Stimulated activated CD8-positive, alpha-beta memory T cell treated with anti-CD3 and anti-CD28 coated beads, Interleukin-4, amount 100 ng/mL, for 48 hours (primary cell): Measurements from ENCODE around the gene GPR34.
"Not testable (repeated sequence)": the region's sequence is repeated elsewhere in the genome, so short reads cannot be mapped to it uniquely, and the experiment has no call there.

Experiments
- DNase-seq: peaks from one replicate; pipeline ENCODE4 v3.0.0-alpha.2; 2020

Gene GPR34

DNA sequence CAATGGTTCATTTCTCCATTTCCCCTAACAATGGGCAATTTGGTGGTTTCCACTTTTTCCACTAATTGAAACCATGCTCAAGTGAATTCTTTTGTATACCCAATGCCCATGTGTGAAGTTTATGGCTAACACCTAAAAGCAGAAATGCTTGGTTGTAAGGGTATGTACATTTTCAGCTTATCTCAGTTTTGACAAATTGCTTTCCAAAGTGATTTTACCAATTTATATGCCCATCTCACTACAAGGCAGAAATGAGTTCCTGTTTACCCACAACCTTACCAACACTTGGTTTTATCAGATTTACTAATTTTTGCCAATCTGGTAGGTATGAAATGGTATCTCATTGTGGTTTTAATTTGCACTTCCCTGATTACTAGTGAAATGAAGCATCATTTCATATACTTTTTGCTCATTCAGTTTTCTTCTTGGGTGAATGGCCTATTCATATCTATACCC, 14.8 kb downstream of the GPR34 start:
- no peak for DNase-seq

DNA sequence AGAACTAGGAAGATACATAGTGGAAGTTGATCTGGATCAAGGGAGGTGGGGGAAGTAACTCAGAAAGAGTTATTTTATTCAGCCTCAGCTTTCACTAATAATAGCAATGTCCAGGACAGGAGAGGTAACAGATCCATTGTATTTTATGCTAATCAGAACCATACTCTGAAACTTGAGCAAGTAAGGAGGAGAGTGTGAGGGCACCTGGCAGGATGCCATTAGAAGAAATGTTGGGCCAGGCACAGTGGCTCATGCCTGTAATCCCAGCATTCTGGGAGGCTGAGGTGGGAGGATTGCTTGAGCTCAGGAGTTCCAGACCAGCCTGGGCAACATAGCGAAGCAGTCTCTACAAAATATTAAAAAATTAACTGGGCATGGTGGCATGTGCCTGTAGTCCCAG, 16.3 kb downstream of the GPR34 start:
- DNase-seq = no peak

DNA sequence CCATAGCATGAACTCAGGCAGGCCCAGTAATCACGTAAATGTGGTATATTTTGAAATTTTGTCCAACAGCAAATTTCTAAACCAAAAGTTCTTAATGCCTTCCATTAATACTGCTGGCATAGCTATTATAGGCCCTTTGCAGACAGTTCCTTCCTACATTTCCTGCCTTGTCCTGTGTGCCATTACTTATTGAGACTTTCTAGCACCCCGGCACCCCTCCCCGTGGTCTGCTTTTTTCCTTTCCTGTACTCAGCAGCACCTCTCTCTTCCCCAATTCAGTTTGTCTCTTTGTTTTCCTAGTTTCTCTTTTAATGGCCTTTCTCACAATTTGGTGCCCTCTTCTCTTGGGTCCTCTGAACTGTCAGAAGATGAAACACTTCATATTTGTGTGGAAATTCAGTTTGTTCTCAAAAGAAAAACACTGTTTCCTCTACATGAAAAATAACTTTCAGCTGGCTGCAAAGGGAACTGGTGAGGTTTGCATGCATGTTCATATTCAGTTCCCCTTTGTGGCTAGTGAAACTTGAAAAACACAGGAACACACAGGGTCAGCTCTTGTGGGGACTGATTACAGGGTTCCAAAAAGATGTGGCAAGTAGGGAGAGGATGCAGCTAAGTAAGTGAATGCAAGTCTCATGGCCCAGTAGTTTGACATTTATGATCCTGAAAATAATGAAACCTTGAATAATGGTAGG, 17.1 kb downstream of the GPR34 start:
- no peak for DNase-seq

DNA sequence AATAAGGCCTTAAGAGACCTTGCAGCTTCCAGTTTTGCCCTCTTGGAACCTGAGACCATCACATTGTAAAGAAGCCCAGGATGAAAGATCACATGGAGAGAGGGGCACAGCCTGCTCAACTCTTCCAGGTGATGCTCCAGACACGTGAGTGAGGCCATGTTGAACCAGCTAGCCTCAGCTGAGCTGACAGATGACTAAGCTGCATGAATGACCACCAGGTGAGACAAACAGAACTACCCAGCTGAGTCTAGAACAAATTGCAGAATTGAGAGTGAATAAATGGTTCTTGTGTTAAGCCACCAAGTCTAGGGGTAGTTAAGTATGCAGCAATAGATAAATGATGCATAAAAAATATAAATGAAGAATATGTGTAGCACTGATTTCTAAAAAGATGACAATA, 18.4 kb downstream of the GPR34 start:
- no peak for DNase-seq

DNA sequence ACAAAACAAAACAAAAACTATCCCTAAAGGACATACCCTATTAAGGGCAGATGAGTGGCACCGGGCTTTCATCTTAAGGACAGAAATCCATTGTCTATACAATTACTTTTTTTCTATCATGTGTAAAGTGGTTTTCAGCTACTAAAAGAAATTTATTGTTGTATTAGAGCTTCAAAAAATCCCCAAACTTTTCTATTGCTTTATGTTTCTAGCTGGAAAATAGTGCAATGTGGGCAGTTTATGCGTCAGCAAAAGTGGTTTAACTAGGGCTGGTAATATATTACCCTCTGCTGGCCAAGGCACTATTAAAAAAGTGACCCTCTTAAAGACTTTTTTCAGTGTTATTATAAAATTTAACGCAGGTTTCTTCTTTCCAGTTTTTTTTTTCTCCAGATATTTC, 19.7 kb downstream of the GPR34 start:
- DNase-seq = no peak

DNA sequence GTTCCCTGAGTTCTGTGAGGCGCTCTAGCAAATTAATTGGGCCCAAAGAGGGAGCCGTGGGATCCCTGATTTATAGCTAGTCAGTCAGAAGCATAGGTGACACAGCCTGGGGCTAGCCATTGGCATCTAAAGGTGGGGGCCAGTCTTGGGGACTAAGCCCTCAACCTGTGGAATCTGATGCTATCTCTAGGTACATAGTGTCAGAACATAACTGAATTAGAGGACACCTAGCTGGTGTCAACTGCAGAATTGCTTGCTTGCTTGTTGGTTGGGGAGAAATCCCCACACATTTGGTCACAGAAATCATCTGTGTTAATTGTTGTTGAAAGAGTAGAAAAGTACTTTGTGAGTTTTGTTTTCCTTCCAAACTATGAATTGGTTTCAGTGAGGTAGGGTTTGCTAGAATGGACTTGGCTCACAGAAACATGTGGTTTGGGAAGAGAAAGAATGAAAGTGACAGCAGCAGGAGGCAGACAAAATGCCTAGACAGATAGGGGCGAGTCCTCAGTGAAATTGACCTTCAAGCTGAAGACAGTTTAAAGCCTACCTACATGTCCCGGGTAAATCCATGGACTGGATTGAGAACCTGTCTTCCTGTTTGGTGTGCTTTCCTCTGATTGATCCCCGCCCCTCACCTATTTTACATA, 22.4 kb downstream of the GPR34 start:
- DNase-seq = no peak

DNA sequence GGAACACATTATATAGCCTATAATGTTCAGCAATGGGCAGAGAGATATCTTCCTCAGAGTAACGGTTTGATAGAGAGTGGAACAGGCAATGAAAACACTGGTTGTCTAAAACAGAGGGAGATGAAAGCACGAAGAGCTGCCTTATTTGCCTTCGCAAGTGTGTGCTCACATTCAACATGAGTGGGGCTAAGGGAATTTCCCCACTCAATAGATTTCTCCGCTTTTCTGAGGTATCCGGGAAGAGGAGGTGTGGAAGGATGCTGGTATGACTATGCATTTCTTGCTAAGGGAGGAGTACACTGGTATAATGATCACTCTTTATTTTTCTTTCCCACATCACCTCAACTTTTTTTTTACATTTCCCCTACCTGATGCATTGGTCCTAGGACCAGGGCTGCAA, 27.4 kb downstream of the GPR34 start:
- DNase-seq = no peak

DNA sequence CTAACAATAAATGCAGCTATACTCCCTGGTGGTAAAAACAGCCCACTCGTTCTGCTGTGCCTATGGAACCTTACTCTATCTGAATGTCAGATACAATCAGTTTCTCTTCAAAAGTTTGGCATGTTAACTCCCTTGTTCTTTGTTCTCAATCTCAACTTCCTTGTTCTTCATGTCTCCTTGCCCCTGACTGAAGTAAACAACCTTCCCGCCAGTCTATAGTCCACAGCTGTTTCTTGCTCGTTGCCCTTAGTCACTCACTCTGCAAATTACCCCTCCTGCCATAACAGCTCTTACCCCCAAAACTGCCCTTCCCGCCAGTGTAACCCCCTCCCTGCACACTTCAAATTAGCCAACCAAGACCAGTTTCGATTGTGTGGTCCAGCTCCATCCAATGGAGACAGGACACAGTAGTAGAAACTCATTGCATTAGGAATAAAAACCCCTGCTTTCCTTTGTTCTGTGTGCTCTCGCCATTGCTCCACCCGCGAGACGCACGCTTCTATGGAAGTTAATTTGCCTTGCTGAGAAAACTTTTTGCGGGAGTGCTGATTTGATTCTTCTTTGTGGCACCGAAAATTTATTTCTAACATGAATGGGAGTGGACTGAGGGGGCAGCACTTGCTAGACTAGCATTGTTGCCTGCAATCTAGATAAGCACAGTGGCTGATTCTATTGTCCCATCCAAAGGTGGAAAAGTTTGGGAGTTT, 28.1 kb downstream of the GPR34 start:
- DNase-seq = no peak

DNA sequence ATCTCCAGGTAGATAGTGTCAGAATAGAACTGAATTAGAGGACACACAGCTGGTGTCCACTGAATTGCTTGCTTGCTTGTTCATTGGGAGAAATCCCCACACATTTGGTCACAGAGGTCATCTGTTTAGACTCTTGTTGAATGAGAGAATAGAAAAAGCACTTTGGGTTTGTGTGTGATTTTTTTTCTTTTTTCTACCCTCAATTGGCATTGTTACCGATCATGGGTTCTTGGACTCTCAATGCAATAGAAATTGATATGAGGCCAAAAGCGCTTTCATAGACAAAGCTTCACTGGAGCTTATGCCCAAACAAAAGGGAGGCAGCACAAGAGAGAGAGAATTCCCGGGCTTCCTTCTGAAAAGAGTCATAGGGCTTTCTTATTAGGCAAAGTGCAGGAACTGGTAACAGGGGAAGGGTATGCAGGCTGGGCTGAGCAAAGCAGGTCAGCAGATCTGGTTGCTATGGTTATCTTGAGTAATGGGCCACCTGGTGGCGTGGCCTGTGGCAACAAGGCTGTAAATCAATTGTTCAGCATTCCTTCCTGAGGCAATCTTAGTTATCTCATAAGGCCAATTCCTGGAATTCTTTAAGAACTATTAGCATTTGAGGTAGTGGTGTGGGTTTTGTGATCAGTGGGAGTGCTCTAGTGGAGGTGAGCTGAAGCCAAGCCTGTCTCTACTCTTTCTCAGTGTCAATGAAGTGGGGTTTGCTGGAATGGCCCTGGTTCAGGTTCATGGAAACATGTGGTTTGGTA, 29.9 kb downstream of the GPR34 start:
- DNase-seq = no peak

DNA sequence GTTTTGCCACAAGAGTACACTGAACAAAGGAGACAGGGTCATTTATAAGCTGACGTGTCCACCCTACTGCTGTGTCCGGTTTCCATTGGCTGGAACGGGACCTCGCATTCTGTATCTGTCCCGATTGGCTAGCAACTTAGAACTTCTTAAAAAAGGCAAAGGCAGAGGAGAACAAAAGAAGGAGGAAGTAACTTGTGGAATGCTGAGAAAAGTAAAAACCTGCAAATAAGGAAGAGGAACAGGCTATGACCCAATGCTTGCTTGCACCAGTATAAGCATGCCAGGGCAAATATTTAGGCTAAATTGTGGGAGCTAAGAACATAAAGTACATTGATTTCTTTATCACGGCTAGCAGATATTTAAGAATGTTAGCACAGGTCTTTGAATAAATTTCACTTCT, 30.8 kb downstream of the GPR34 start:
- not testable (repeated sequence) for DNase-seq

DNA sequence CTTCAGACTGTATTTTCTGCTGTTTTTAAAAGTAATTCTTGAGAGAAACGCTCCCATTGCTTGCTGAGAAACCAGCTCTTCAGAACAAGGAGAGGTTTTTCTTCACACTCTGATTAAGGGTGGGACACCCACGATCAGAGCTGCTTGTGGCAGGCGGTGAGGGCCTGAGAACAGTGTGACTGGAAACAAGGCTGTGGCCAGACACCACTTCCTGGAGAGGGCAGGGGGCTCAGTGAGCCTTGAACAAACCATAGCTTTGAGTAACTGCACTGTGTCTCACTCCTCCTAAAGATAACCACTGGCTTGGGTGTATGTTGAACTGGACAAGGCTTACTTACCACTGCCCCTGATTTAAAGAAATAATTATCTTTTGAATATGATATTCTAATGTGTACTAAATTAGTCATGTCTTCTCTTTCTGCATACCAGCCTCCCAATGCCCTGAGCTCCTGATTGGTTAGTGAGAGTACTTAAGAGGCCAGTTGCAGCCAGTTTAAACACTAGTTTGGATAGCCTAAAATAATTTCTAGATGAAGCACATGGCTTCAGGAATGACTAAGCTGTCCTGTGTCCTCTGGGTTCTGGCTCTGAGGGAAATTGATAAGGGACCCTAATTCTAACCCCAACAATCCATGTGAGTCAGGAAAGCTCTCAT, 31.5 kb downstream of the GPR34 start:
- DNase-seq = peak; percentile 68

DNA sequence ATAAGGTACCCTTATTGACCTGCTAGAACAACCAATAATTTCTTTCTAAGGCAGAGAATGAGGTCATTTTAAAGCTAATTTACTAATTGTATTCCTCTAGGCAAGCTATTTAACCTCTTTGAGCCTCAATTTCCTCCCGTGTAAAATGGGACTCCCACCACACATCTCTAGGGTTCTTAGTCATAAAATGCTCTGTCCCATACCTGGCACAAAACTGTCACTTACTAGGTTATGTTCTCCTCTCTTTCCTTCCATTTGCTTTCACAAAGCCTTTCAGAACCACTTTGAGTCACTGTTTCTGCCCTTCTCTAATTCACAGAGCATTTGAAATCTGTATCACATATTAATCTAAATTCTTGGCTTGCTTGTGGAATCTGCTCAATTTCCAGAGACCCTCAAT, 32.8 kb downstream of the GPR34 start:
- no peak for DNase-seq

DNA sequence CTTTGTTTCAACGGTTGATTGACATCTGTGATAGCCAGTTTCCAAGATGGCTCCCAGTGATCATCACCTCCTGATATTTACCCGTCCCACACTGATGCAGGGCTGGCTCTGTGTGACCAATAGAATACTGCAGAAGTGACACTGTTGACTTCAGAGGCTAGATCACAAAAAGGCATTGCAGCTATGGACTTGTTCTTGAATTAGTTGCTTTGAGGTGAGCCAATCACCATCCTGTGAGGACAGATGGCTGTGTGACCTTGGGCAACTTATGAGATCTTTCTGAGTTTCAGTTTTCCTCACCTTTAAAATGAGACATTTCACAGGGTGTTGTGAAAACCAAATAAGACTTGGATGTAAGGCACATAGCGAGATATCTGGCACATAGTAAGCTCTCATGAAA, 33.4 kb downstream of the GPR34 start:
- no peak for DNase-seq

DNA sequence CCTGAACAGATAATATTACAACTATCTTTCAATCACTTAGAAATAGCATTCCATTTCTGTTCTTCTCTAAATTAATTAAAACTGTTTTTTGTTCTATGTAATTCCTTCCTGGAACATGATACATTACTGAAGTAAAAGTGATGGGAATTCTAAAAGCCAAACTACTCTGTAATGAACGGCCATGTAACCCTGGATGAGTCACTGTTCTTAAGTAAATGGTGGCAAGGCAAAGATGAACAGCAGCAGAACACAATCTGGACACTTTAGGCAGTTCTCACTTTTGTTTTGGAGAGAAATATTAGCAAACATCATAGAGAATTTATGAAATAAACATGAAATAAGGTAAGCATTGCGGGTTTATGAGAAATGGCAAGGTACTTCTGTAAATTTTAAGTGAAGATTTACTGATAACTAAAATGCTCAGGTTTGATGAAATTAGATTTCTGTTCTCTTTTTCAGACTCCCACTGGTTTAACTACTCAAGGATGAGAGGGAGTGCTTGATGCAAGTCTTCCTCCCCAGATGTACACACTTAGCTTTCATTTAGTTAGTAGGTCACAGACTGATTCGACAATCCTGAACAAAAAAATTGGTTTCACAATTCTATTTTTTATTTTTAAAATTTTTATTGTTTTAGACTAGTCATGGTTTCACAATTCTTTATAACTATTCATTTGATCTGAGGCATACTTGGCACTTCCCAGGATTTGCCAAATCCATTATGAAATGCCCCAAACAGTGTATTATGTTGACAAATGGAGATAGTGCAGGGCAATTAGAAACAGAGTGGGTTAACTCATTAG, 34.2 kb downstream of the GPR34 start:
- no peak for DNase-seq

DNA sequence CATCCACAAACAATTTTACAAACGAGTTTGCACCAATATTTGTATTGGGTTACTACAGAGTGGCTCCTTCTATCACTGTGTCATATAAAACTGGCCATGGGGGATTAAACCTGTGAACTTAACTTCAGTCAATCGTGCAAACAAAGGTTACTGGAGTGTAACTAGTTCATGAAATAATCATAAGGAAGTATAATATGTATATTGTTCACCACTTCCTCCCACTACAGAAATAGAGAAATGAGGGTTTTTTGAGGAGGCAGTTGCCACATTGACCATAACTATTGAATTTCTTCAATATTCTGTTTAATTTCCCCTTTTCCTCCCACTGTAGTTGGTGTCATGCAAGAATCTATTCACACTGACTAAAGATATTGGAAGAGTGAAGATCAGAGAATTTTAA, 35.1 kb downstream of the GPR34 start, which contains the start of gene GPR82:
Gene GPR82, plus strand, starts transcription at position 356 of the 400 bp plus-strand sequence. CDS start 2,846 bp downstream, outside the sequence.
- DNase-seq = no peak

DNA sequence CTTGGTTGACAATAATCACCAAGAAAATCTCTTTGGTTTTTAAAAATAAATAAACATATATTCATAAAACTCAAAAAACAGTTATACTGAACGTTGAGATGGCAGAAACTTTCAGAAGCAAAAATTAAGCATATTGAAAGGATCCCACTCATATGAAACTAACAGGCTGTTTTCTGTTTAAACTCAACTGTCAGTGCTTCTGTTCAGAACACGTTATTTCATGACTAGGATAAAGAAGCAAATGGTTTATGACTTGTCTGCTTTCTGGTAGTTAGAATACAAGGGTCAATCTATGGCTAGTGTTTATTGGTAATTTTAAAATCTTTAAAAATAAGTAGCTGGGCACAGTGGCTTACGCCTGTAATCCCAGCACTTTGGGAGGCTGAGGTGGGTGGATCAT, 39.4 kb downstream of the GPR34 start:
- no peak for DNase-seq

DNA sequence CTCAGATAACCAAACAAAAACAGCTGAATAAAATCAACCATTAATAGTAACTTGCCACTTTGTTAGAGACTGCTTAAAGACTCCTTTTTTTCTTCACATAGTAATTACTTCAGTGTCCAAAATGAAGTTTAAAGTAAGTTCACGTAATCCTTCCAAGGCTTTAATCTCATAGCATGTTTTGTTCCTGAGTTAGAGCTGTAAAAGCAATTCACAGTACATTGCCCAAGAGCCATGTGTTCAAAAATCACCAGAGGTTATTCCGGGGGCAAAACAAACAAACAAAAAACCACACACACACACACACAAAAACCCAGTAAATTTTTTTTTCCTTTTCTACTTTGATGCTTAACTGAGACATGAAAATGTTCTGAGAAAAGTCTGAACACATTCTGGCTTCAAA, 41.3 kb downstream of the GPR34 start:
- no peak for DNase-seq

DNA sequence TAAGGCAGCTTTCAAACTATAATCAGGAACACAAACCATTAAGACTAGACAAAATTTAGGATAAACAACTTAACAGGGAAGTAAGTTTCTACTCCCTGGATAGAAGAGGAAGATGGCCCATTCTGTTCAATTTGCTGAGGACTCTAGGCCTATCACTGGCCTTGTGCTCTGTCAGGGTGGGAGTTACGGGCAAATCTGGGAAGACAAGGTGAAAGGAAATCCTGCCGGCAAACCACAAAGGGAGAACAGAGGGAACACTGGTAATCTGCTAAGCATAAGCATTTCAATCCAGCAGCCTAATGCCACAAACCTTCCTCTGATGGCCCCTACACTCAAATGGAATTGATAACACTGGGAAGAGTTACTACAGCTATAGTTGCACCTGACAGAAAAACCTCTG, 43.5 kb downstream of the GPR34 start:
- no peak for DNase-seq

DNA sequence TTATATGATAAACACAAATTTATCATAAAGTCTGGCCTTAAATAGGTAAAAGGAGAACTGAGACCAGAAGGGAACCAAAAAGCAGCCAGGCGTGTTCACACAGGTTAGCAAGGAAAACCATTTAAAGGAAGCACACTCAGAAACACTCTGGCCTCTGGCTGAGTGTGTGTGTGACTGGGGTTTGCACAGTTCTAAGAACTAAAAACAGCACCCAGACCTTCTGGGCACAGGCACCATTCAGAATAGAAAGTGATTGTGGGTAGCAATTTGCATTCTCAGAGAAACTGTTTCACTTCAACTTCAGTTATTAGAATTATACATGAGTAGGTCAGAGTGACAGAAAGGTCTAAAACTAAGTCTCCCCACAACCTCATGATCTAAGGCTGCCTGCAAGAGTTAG, 45.2 kb downstream of the GPR34 start:
- peak; percentile 27 for DNase-seq

DNA sequence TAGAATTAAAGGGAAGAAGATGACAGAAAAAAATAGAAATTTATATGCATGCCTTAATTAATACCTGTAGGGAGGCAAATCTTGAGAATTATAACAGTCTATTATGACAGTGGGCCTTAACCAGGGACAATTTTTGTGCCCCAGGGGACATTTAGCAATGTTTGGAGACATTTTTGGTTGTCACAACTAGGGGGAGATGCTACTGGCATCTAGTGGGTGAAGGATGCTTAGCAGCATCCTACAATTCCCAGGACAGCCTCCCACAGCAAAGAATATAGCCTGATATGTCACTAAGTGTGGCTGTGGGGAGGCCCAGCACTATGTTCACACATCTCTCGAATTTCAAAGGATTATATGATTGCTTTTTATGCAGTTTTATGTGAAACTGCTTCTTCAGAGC, 45.8 kb downstream of the GPR34 start:
- DNase-seq = no peak

DNA sequence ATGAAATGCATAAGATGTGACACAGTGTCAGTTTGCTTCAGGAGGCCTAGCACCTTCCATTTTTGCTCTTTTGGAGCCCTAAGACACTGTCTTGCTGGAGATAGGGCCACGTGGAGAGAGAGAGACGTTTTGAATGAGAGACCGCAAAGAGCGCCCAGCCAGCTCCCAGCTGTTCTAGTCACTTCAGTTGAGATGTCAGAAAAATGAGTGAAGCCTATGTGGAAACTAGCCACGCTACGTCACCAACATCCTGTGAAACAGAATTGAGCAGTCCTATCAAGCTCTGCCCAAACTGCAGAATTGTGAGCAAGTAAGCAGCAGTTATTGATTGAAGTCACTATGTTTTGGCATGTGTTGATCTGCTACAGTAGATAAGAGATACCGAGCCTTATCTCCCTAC, 48.3 kb downstream of the GPR34 start:
- peak; percentile 38 for DNase-seq

DNA sequence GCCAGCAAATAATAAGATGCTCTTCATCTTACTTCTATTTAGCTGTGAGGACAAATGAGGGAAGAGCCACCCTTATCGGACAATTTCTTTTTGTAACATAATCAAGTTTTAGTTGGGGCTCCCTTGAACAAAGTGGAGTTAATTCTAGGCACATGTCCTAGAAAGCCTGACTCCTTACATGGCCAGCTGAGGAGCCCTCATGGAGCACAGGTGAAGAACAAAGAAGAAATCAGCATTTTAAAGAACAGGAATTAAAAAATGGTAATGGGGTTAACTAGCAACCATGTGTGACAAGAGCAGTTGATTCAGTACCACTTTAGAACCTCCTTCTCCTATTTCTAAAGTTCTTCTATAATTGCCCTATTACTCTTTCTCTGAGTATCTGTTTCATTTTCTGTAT, 51.1 kb downstream of the GPR34 start:
- DNase-seq = no peak
